Fibroblast of the aortic adventitia (primary cell): ENCODE measurements around the gene TRIM7. TPM values are rescaled to one million over a fixed set of nuclear protein-coding genes. Genes with fewer than 3 reads are reported as not detected.
"Not testable (repeated sequence)": the region's sequence is repeated elsewhere in the genome, so short reads cannot be mapped to it uniquely, and the experiment has no call there.

ENCODE experiments used
- DNase-seq: peaks from one replicate; pipeline ENCODE4 v3.0.0-alpha.2; 2010; ENCODE audit warnings: low read depth
- H3K4me3 ChIP-seq: 2 replicates; pipeline ENCODE4 v1.5.1; 2011; ENCODE audit warnings: low read depth, mild to moderate bottlenecking, control low read depth, low read length, moderate library complexity
- CTCF ChIP-seq: IDR thresholded peaks from 2 replicates; pipeline ENCODE4 v1.5.1; 2011; ENCODE audit warnings: mild to moderate bottlenecking, low read length, control low read depth, inconsistent platforms; ENCODE audit not compliant: insufficient read depth
- total RNA-seq: library from RNA; depleted of rRNA; stranded (reverse); fragments of >200 nt; gene quantifications from 2 replicates; pipeline ENCODE4 v1.2.3, GENCODE V29; 2012; ENCODE audit warnings: low replicate concordance

TRIM7 gene
- total RNA-seq, 1 donor: 3.3 TPM

GRCh38 chr5:181211208-181211607 is 6.2 kb upstream of the TRIM7 start:
- TF ChIP-seq CTCF: no peak
- no peak overlapping the region for H3K4me3 ChIP-seq
- DNase-seq: no peak

- not testable (repeated sequence) for H3K4me3 ChIP-seq, DNase-seq
These were observed 5.7 kb upstream of the TRIM7 start for GRCh38 chr5:181210698-181211097.

GRCh38 chr5:181210148-181210547 is 5.2 kb upstream of the TRIM7 start:
- not testable (repeated sequence) for DNase-seq, H3K4me3 ChIP-seq

GRCh38 chr5:181209006-181209405 is 4.0 kb upstream of the TRIM7 start:
- not testable (repeated sequence) for DNase-seq, H3K4me3 ChIP-seq

- no peak overlapping the region for H3K4me3 ChIP-seq
- DNase-seq: no peak
- no peak for TF ChIP-seq CTCF
These were observed 2.9 kb upstream of the TRIM7 start for GRCh38 chr5:181207960-181208253.

- no peak for TF ChIP-seq CTCF
- peak overlapping the region; percentile 64 for H3K4me3 ChIP-seq
- DNase-seq: peak; percentile 93
These were observed 2.4 kb upstream of the TRIM7 start for GRCh38 chr5:181207214-181207959.

GRCh38 chr5:181205761-181206649 is 1.0 kb upstream of the TRIM7 start:
- no peak for DNase-seq
- H3K4me3 ChIP-seq: peak overlapping the region; percentile 49
- TF ChIP-seq CTCF: no peak

- TF ChIP-seq CTCF: no peak
- no peak for DNase-seq
- peak overlapping the region; percentile 63 for H3K4me3 ChIP-seq
These were observed 727 bp downstream of the TRIM7 start for GRCh38 chr5:181204113-181204825.
